HepG2 (cell line): ENCODE data around the gene TBRG1. TPM values are rescaled to one million over a fixed set of nuclear protein-coding genes. Genes with fewer than 3 reads are reported as not detected.

ENCODE experiments used
- ATAC-seq: fragments of 200-7000 bp; cut with Tn5 transposase; 3 replicates; pipeline ENCODE4 v1.9.1; 2020; ENCODE audit warnings: mild to moderate bottlenecking, moderate library complexity
- BruUV-seq: library from RNA; stranded (reverse); fragments of 400-500 nt; replicated peaks from 2 replicates; lab custom pipeline; 2021; lab: Mats Ljungman, UMichigan
- CTCF ChIA-PET: fragments of 300-600 bp; formaldehyde crosslinking; extraction: SDS; loops from one replicate; lab custom pipeline; 2021; ENCODE audit warnings: low total read pairs, inconsistent platforms, low intra/inter-chr PET ratio; lab: Yijun Ruan, JAX
- POLR2A ChIA-PET: fragments of 350-600 bp; sonication (Branson Sonifier 250); formaldehyde crosslinking; loops from one replicate; lab custom pipeline; 2020; ENCODE audit warnings: antibody characterized with exemption, inconsistent platforms; lab: Yijun Ruan, JAX
- DNase-seq: peaks from one replicate; pipeline ENCODE4 v3.0.0-alpha.2; 2015; ENCODE audit warnings: low spot score
- FAIRE-seq: peaks from 3 replicates; lab custom pipeline; 2011; peaks lifted over from hg19 to GRCh38; lab: Jason Lieb, UNC
- H2AFZ ChIP-seq: one replicate; pipeline ENCODE4 v1.6.1; 2011; ENCODE audit warnings: low read length, inconsistent platforms
- H3K27ac ChIP-seq: fragments of 300-600 bp; 3 replicates; pipeline ENCODE4 v1.8.0; 2011; ENCODE audit warnings: mixed run types, mild to moderate bottlenecking, mixed read lengths, low read length, inconsistent platforms; ENCODE audit not compliant: insufficient read depth; ENCODE audit errors: extremely low read length
- H3K27me3 ChIP-seq, 2 experiments: fragments of 200-600 bp in 1 of 2; 2 replicates in 1 of 2; 3 replicates in 1 of 2; pipeline versions ENCODE4 v1.6.0 to v1.8.0; 2011; ENCODE audit warnings: low read length in 2 of 2, mild to moderate bottlenecking in 2 of 2, moderate library complexity in 2 of 2, inconsistent platforms in 1 of 2; ENCODE audit not compliant: insufficient read depth in 2 of 2, control insufficient read depth in 1 of 2
- H3K36me3 ChIP-seq, 2 experiments: fragments of 200-600 bp in 1 of 2; replicated peaks in 1 of 2; 2 replicates in 1 of 2; 3 replicates in 1 of 2; pipeline versions ENCODE4 v1.5.1 to v1.8.0; 2011; ENCODE audit warnings: low read length in 2 of 2, inconsistent platforms in 1 of 2; ENCODE audit not compliant: insufficient read depth in 2 of 2, control insufficient read depth in 1 of 2
- H3K4me1 ChIP-seq: 2 replicates; pipeline ENCODE4 v1.5.1; 2012; ENCODE audit warnings: low read length, inconsistent platforms; ENCODE audit not compliant: insufficient read depth
- H3K4me2 ChIP-seq: 2 replicates; pipeline ENCODE4 v1.6.0; 2011; ENCODE audit warnings: low read depth, low read length, inconsistent platforms
- H3K4me3 ChIP-seq, 3 experiments: fragments of 200-600 bp in 1 of 3; sonication (generic), shearing (Covaris generic) in 1 of 3; replicated peaks in 1 of 3; 2 replicates each; pipeline ENCODE4 v1.5.1; 2011 to 2016; ENCODE audit warnings: low read length in 3 of 3, inconsistent platforms in 2 of 3, low read depth in 2 of 3, mild to moderate bottlenecking in 2 of 3, control low read depth in 1 of 3, mixed read lengths in 1 of 3; ENCODE audit not compliant: insufficient read depth in 1 of 3
- H3K79me2 ChIP-seq: one replicate; pipeline ENCODE4 v1.6.1; 2011; ENCODE audit warnings: low read length, inconsistent platforms; ENCODE audit not compliant: insufficient read depth
- H3K9ac ChIP-seq: 2 replicates; pipeline ENCODE4 v1.6.0; 2011; ENCODE audit warnings: mild to moderate bottlenecking, low read depth, low read length, inconsistent platforms; ENCODE audit not compliant: insufficient read depth
- H3K9me3 ChIP-seq: 2 replicates; pipeline ENCODE4 v1.5.1; 2012; ENCODE audit warnings: mild to moderate bottlenecking, low read length
- H4K20me1 ChIP-seq: 2 replicates; pipeline ENCODE4 v1.6.0; 2011; ENCODE audit warnings: inconsistent platforms, mild to moderate bottlenecking, low read length, moderate library complexity; ENCODE audit not compliant: insufficient read depth
- ATF7 ChIP-seq, 2 experiments: fragments of 450-650 bp in 1 of 2; sonication (generic) in 1 of 2; formaldehyde crosslinking in 1 of 2; IDR thresholded peaks; 2 replicates each; pipeline versions ENCODE4 v1.4.0 to v1.6.1; 2016 to 2020; ENCODE audit warnings: antibody characterized with exemption in 1 of 2, mild to moderate bottlenecking in 1 of 2, missing genetic modification reagents in 1 of 2
- BRD4 ChIP-seq: sonication (generic); formaldehyde crosslinking; IDR thresholded peaks from 2 replicates; pipeline ENCODE4 v1.4.0; 2020; ENCODE audit warnings: missing genetic modification reagents
- FOXO1 ChIP-seq: sonication (generic); formaldehyde crosslinking; IDR thresholded peaks from 2 replicates; pipeline ENCODE4 v1.4.0; 2020; ENCODE audit warnings: missing genetic modification reagents
- FOXO4 ChIP-seq: sonication (generic); formaldehyde crosslinking; conservative IDR thresholded peaks from 2 replicates; pipeline ENCODE4 v1.8.1; 2023; ENCODE audit warnings: missing genetic modification reagents
- GLMP ChIP-seq: sonication (generic); formaldehyde crosslinking; IDR thresholded peaks from 2 replicates; pipeline ENCODE4 v1.9.0; 2021; ENCODE audit warnings: missing genetic modification reagents, mild to moderate bottlenecking, borderline replicate concordance
- ISL2 ChIP-seq: sonication (generic); formaldehyde crosslinking; IDR thresholded peaks from 2 replicates; pipeline ENCODE4 v1.5.0; 2020; ENCODE audit warnings: missing genetic modification reagents
- MIXL1 ChIP-seq: IDR thresholded peaks from 2 replicates; pipeline ENCODE4 v1.6.1; 2016
- MTF2 ChIP-seq: sonication (generic); formaldehyde crosslinking; IDR thresholded peaks from 2 replicates; pipeline ENCODE4 v1.5.0; 2020; ENCODE audit warnings: missing genetic modification reagents, borderline replicate concordance
- TERF1 ChIP-seq: sonication (generic); formaldehyde crosslinking; IDR thresholded peaks from 2 replicates; pipeline ENCODE4 v1.8.0; 2022; ENCODE audit warnings: mild to moderate bottlenecking, missing genetic modification reagents, moderate library complexity
- ZFP1 ChIP-seq: IDR thresholded peaks from 2 replicates; pipeline ENCODE4 v1.6.1; 2016
- ZNF235 ChIP-seq: sonication (generic); formaldehyde crosslinking; IDR thresholded peaks from 2 replicates; pipeline ENCODE4 v1.8.1; 2023; ENCODE audit warnings: mild to moderate bottlenecking, missing genetic modification reagents, borderline replicate concordance
- ZNF33B ChIP-seq: sonication (generic); formaldehyde crosslinking; IDR thresholded peaks from 2 replicates; pipeline ENCODE4 v1.5.1; 2020; ENCODE audit warnings: mild to moderate bottlenecking, missing genetic modification reagents
- ZNF678 ChIP-seq: sonication (generic); formaldehyde crosslinking; IDR thresholded peaks from 2 replicates; pipeline ENCODE4 v1.4.0; 2020; ENCODE audit warnings: mild to moderate bottlenecking, missing genetic modification reagents
- ZXDC ChIP-seq: sonication (generic); formaldehyde crosslinking; IDR thresholded peaks from 2 replicates; pipeline ENCODE4 v1.5.0; 2020; ENCODE audit warnings: mild to moderate bottlenecking, missing genetic modification reagents
- WGBS: methylation state at CpG from one replicate; pipeline ENCODE4 v1.1.6; 2017; ENCODE audit warnings: low lambda C conversion rate; 5-methylcytosine and 5-hydroxymethylcytosine counted together
- in situ Hi-C: cut with HindIII; loops from 2 replicates; pipeline ENCODE4 v1.10.0; 2017; ENCODE audit warnings: low pct_unique_long_range_greater_than_20kb; ENCODE audit not compliant: extremely low pct_ligation_motif_present
- intact Hi-C: fragments of 100-400 bp; cut with micrococcal nuclease; formaldehyde crosslinking; loops from one replicate; pipeline ENCODE4 v1.10.0; 2022; ENCODE audit not compliant: unreplicated experiment
- polyA plus RNA-seq, 8 experiments: library from polyadenylated mRNA; depleted of rRNA in 3 of 8; stranded (reverse) in 7 of 8; unstranded in 1 of 8; fragments of >200 nt; fragmentation: Illumina TruSeq in 4 of 8; extraction: Trizol in 4 of 8; gene quantifications; 2 replicates each; pipeline versions ENCODE4 v1.2.1 to v1.2.3, GENCODE V29; 2011 to 2016; ENCODE audit warnings: low read depth in 4 of 8, missing spikeins in 1 of 8, mixed read lengths in 1 of 8; ENCODE audit not compliant: insufficient read depth in 1 of 8
- total RNA-seq, 5 experiments: library from RNA; depleted of rRNA; stranded (reverse); fragments of >200 nt; fragmentation: Illumina TruSeq; extraction: Trizol; gene quantifications; 2 replicates each; pipeline ENCODE4 v1.2.3, GENCODE V29; 2016; ENCODE audit warnings: low read depth in 1 of 5

TBRG1 gene
- total and polyA plus RNA-seq, 2 of the 13 experiments (the other 11 are each of a cell fraction or from before 2014, with no cell fraction given), result 21.7 to 25.6 TPM

GRCh38 chr11:124638500-124638899 lies 15.8 kb downstream of the TBRG1 start:
- no peak for TF ChIP-seq FOXO4 (CRISPR knock-in tag)
- TF ChIP-seq ZXDC (CRISPR knock-in tag), result no peak
- no peak for TF ChIP-seq FOXO1 (CRISPR knock-in tag)
- TF ChIP-seq BRD4, result no peak
- no peak for TF ChIP-seq MTF2 (CRISPR knock-in tag)
- TF ChIP-seq ZNF235 (CRISPR knock-in tag), result no peak
- no peak for TF ChIP-seq GLMP (CRISPR knock-in tag)
- TF ChIP-seq ZNF678 (CRISPR knock-in tag), result no peak
- no peak for TF ChIP-seq TERF1 (CRISPR knock-in tag)
- TF ChIP-seq ZNF33B (CRISPR knock-in tag), result no peak
- no peak for TF ChIP-seq ZFP1
- no peak for TF ChIP-seq ATF7 (IDR thresholded peaks at IDR 0.05)
- no peak for TF ChIP-seq ATF7 (CRISPR knock-in tag; IDR thresholded peaks at IDR 0.05)
- TF ChIP-seq MIXL1 (CRISPR knock-in tag), result no peak
- TF ChIP-seq ISL2 (CRISPR knock-in tag), result no peak
- WGBS, result 95% methylated on average over 3 of the region's 3 CpGs

More at GRCh38 chr11:124638500-124638899, 15.8 kb downstream of the TBRG1 start:
- H3K79me2 ChIP-seq, result no peaks in the 10 kb centered on the region
- no peaks in the 10 kb centered on the region for H3K9me3 ChIP-seq
- intact Hi-C loops (no loop called here), in situ Hi-C loops (no loop called here)
- no peak overlapping the region for H3K4me2 ChIP-seq
- no peaks in the 10 kb centered on the region for H3K4me1 ChIP-seq
- no peak for ATAC-seq
- no peaks in the 10 kb centered on the region for H3K27me3 ChIP-seq
- peaks cover 2 to 10% of the 10 kb centered on the region in 2 experiments for H3K36me3 ChIP-seq
- no peak overlapping the region for H3K9ac ChIP-seq
- FAIRE-seq, result no peak
- H3K27ac ChIP-seq, result no peak overlapping the region
- no peak overlapping the region for H2AFZ ChIP-seq
- CTCF ChIA-PET, result no interaction called here
- no peak overlapping the region for H3K4me3 ChIP-seq
- BruUV-seq, result no TSS peak
- no peak for DNase-seq
- no peaks in the 10 kb centered on the region for H4K20me1 ChIP-seq
- POLR2A ChIA-PET, result interaction anchor here (1.3 kb wide), 1 partner anchor 16 kb away, joined by 3 read pairs; the partner anchor contains the start of gene TBRG1
